GM15510 (cell line): ENCODE results near the gene TSPAN31.

Source experiments
- POLR2A ChIP-seq: IDR thresholded peaks from 3 replicates; pipeline ENCODE4 v1.6.1; 2011; ENCODE audit warnings: borderline replicate concordance; ENCODE audit not compliant: insufficient read length; ENCODE audit errors: extremely low read depth

The TSPAN31 gene

DNA sequence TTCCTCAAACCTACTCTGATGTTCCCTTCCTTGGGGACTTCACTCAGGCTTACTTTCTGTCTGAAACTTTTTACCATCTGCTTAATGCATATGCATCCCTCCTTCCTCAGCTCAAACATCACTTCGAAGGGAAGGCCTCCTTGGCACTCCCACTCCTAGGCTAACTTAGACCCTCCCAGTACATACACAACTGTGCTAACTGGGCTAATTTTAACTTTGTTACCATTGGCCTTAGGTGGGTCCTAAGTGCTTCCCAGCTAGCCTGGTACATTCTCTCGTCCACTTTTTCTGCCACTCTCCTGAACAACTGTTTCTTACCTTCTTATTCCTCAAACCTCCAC lies 31.4 kb downstream of the TSPAN31 start:
- TF ChIP-seq POLR2A, result no peak

DNA sequence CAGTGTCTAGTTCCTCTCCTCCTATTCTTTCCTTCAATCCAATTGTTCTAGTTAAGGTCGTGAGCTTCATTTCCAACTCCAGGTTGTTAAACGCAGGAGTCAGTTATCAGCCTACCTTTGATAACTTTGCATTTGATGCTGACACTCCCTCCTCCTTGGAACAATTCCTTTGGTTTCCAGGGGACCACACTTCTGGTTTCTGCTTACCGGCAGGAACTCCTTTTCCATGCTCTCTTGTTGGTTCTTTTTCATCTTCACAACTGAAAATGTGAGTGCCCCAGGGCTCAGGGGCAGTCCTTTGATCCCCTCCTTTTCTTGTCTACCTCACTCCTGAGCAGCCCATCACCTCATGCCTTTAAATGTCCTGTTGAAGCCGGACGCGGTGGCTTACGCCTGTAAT lies 32.5 kb downstream of the TSPAN31 start:
- no peak for TF ChIP-seq POLR2A

DNA sequence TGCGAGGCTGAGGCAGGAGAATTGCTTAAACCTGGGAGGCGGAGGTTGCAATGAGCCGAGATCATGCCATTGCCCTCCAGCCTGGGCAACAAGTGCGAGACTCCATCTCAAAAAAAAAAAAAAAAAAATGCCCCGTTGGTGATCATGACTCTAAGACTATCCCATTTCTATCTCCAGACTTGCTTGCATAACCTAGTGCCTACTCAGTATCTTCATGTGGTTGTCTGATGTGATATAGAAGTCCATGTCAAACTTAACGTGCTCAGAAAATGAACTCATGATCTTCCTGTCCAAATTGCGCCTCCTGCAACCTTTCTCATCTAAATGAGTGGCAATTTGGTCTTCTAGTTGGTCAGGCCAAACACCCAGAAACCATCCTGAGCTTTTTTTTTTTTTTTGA lies 33.1 kb downstream of the TSPAN31 start:
- TF ChIP-seq POLR2A, result no peak

GRCh38 chr12:57779736-57780135 lies 34.9 kb downstream of the TSPAN31 start:
- TF ChIP-seq POLR2A, result no peak

GRCh38 chr12:57780284-57780897 lies 35.6 kb downstream of the TSPAN31 start:
- TF ChIP-seq POLR2A, result no peak

DNA sequence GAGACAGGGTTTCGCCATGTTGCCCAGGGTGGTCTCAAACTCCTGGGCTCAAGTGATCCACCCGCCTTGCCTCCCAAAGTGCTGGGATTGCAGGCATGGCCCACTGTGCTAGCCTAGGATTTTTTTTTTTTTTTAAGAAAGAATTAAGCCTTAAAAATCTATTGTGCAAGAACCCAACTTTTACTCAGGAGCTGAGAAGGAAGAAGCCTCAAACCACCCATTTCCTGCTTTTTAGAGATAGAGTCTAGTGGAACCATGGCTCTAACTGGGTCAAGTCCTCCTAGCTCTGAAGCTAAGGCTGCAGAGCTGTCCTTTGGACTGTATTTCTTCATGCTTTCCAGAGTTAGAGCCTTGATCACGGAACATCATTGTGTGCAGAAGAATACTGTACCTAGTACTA lies 36.4 kb downstream of the TSPAN31 start:
- no peak for TF ChIP-seq POLR2A

GRCh38 chr12:57781801-57782200 lies 37.0 kb downstream of the TSPAN31 start:
- TF ChIP-seq POLR2A, result no peak

- TF ChIP-seq POLR2A, result no peak
Observed at GRCh38 chr12:57782243-57782607, 37.4 kb downstream of the TSPAN31 start.

DNA sequence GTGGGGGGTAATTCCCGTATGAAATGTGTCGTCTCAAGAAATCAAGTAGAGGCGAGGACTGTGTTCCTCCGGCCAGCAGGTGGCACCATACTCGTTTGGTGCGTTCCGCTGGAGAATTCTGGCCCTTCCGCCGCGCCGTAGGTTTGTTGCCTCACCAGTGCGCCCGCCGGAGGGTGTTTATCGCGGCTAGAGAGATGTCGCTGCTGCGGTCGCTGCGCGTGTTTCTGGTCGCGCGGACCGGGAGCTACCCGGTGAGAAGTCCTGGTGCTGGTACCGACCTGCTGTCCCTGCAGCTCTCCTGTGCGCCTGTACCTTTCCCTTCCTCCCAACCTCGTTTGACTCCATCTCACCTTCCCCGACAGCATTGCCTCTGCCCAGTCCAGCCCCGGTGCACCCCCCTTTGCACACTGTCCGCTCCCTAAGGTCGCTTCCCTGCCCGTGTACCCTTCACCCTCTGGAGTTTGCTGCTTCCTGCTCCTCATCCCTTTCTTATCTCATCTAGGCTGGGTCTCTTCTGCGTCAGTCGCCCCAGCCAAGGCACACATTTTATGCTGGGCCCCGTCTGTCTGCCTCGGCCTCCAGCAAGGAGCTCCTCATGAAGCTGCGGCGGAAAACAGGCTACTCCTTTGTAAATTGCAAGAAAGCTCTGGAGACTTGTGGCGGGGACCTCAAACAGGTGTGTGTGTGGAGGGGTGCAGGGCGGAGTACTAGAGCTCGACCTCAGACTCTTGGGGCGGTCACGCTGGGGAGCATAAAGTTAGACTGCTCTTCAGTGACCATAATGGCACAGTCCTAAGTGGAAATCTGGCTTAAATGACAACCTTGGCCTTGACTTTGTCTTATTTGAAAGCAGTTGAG lies 38.0 kb downstream of the TSPAN31 start, which contains the start of gene TSFM:
Gene TSFM (plus strand): TSS at position 180 of the 858 bp plus-strand sequence. CDS start 15 bp downstream, at position 195.
- TF ChIP-seq POLR2A, result peak; percentile 86

- TF ChIP-seq POLR2A, result no peak
Observed at GRCh38 chr12:57783466-57783801, 38.6 kb downstream of the TSPAN31 start.

- no peak for TF ChIP-seq POLR2A
Observed at GRCh38 chr12:57783861-57784260, 39.0 kb downstream of the TSPAN31 start.

GRCh38 chr12:57793920-57794319 lies 49.1 kb downstream of the TSPAN31 start:
- no peak for TF ChIP-seq POLR2A

- TF ChIP-seq POLR2A, result no peak
Observed at GRCh38 chr12:57795354-57795753, 50.5 kb downstream of the TSPAN31 start.

DNA sequence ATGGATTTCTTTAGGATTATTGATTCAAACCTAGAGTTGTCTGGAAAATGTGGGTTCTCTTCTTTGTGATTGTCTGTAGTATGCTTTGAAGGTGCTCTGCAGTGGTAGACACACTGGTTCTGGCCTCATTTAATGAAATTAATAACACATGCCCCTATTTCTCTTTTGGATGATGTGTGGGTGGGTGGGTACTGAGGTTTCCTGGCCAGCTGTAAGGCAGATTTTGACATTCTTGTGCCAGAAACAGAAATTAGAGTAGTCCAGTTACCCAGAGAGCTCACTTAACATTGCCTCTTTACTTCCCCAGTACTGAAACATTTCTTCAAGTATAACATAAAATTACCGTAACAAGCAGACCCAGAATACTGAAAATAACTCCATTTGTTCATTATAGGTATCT lies 52.2 kb downstream of the TSPAN31 start:
- TF ChIP-seq POLR2A, result no peak

- no peak for TF ChIP-seq POLR2A
Observed at GRCh38 chr12:57797933-57798332, 53.1 kb downstream of the TSPAN31 start.
